GM12878 (cell line): Measurements from ENCODE around the gene ABCD3.

Experiments
- BACH1 ChIP-seq: fragments of 450-650 bp; IDR thresholded peaks from 2 replicates; pipeline ENCODE4 v1.6.1; 2017; ENCODE audit warnings: mild to moderate bottlenecking, borderline replicate concordance
- CREB1 ChIP-seq: IDR thresholded peaks from 2 replicates; pipeline ENCODE4 v1.6.1; 2012; ENCODE audit warnings: low read depth, mild to moderate bottlenecking, inconsistent platforms
- CTCF ChIP-seq, 3 experiments: IDR thresholded peaks in 2 of 3; conservative IDR thresholded peaks in 1 of 3; 2 replicates each; pipeline ENCODE4 v1.5.1; 2011; ENCODE audit warnings: low read depth in 3 of 3, low read length in 3 of 3, mild to moderate bottlenecking in 3 of 3, control low read depth in 2 of 3, moderate library complexity in 2 of 3, inconsistent platforms in 1 of 3, mixed read lengths in 1 of 3; ENCODE audit not compliant: control insufficient read depth in 2 of 3, insufficient read depth in 1 of 3; ENCODE audit errors: extremely low read depth in 1 of 3
- EZH2 ChIP-seq: IDR thresholded peaks from 2 replicates; pipeline ENCODE4 v1.6.1; 2012; ENCODE audit warnings: low read depth, mild to moderate bottlenecking, control low read depth, inconsistent platforms, low read length, borderline replicate concordance; ENCODE audit not compliant: control insufficient read depth
- IRF5 ChIP-seq: fragments of 450-650 bp; IDR thresholded peaks from 2 replicates; pipeline ENCODE4 v1.6.1; 2017; ENCODE audit warnings: borderline replicate concordance
- MAX ChIP-seq: IDR thresholded peaks from 2 replicates; pipeline ENCODE4 v1.6.1; 2012; ENCODE audit warnings: low read depth, low read length, improper control_type of control experiment
- MYC ChIP-seq: IDR thresholded peaks from 2 replicates; pipeline ENCODE4 v1.6.1; 2011; ENCODE audit warnings: mild to moderate bottlenecking, low read length, moderate library complexity, inconsistent platforms; ENCODE audit not compliant: insufficient read depth, insufficient replicate concordance, insufficient read length, severe bottlenecking
- POLR2AphosphoS5 ChIP-seq: IDR thresholded peaks from 2 replicates; pipeline ENCODE4 v1.6.1; 2011; ENCODE audit warnings: mild to moderate bottlenecking, low read length, inconsistent platforms
- RCOR1 ChIP-seq: conservative IDR thresholded peaks from 2 replicates; pipeline ENCODE4 v1.6.1; 2012; ENCODE audit warnings: low read depth, low read length, improper control_type of control experiment
- RFX5 ChIP-seq: IDR thresholded peaks from 2 replicates; pipeline ENCODE4 v1.6.1; 2011; ENCODE audit warnings: low read depth, low read length, improper control_type of control experiment
- SREBF1 ChIP-seq: IDR thresholded peaks from 2 replicates; pipeline ENCODE4 v1.6.1; 2012; ENCODE audit warnings: mild to moderate bottlenecking, low read length
- ZBTB11 ChIP-seq: fragments of 450-650 bp; formaldehyde crosslinking; IDR thresholded peaks from 2 replicates; pipeline ENCODE4 v1.5.0; 2022; ENCODE audit warnings: mild to moderate bottlenecking, missing genetic modification characterization

GRCh38 chr1:94541246-94542087 lies 123.3 kb downstream of the ABCD3 start, which contains the start of gene F3:
- TF ChIP-seq BACH1 (no peak), CREB1 (no peak), IRF5 (no peak), CTCF (IDR thresholded peaks at IDR 0.05 in 2 of 3, conservative IDR thresholded peaks at IDR 0.05 in 1 of 3; ENCODE audit: control insufficient read depth in 2 of 3, extremely low read depth in 1 of 3, insufficient read depth in 1 of 3, low read depth in 3 of 3, low read length in 3 of 3) (no peak), ZBTB11 (CRISPR knock-in tag) (no peak), MYC (no peak), SREBF1 (no peak), RFX5 (no peak), RCOR1 (no peak), EZH2 (no peak), MAX (no peak), POLR2AphosphoS5 (no peak)
